SK-N-SH (cell line): ENCODE results near the gene ITGA6. TPM values are rescaled to one million over a fixed set of nuclear protein-coding genes. Genes with fewer than 3 reads are reported as not detected.

Source experiments
- CTCF ChIA-PET: fragments of 300-600, 350-600 bp; formaldehyde crosslinking; extraction: SDS; loops from one replicate; lab custom pipeline; 2021; lab: Yijun Ruan, JAX
- POLR2A ChIA-PET: fragments of 350-600 bp; sonication (Branson Sonifier 250); formaldehyde crosslinking; extraction: SDS; loops from one replicate; lab custom pipeline; 2020; ENCODE audit warnings: antibody characterized with exemption, inconsistent platforms; lab: Yijun Ruan, JAX
- DNase-seq: peaks from one replicate; pipeline ENCODE4 v3.0.0; 2012
- H2AFZ ChIP-seq: fragments of 200-600 bp; sonication (generic); 2 replicates; pipeline ENCODE4 v1.8.1; 2016; ENCODE audit warnings: antibody characterized with exemption, mild to moderate bottlenecking, low read depth
- H3F3A ChIP-seq: fragments of 200-600 bp; sonication (generic); replicated peaks from 2 replicates; pipeline ENCODE3; 2016; ENCODE audit warnings: antibody characterized with exemption, mild to moderate bottlenecking; ENCODE audit not compliant: insufficient read depth
- H3K27ac ChIP-seq, 2 experiments: fragments of 200-500 bp in 1 of 2; fragments of 200-600 bp in 1 of 2; sonication (Bioruptor generic) in 1 of 2; sonication (generic), shearing (Covaris generic) in 1 of 2; 2 replicates each; pipeline versions ENCODE4 v1.5.1 to v1.6.1; 2014 to 2016; ENCODE audit warnings: low read depth in 2 of 2, inconsistent platforms in 1 of 2, low read length in 1 of 2, mild to moderate bottlenecking in 1 of 2, mixed read lengths in 1 of 2
- H3K27me3 ChIP-seq: fragments of 200-600 bp; sonication (generic), shearing (Covaris generic); 2 replicates; pipeline ENCODE4 v1.6.1; 2016; ENCODE audit warnings: mixed run types; ENCODE audit not compliant: insufficient read depth
- H3K36me3 ChIP-seq, 2 experiments: fragments of 200-500 bp in 1 of 2; fragments of 200-600 bp in 1 of 2; sonication (Bioruptor generic) in 1 of 2; sonication (generic) in 1 of 2; replicated peaks in 1 of 2; 2 replicates each; pipeline versions ENCODE3 to v1.5.1; 2014 to 2016; ENCODE audit warnings: low read length in 1 of 2, mild to moderate bottlenecking in 1 of 2; ENCODE audit not compliant: insufficient read depth in 2 of 2, control insufficient read depth in 1 of 2
- H3K4me1 ChIP-seq, 2 experiments: fragments of 200-500 bp in 1 of 2; fragments of 200-600 bp in 1 of 2; sonication (Bioruptor generic) in 1 of 2; sonication (generic), shearing (Covaris generic) in 1 of 2; 2 replicates each; pipeline versions ENCODE4 v1.5.1 to v1.6.1; 2014 to 2016; ENCODE audit warnings: low read depth in 1 of 2, low read length in 1 of 2, mixed run types in 1 of 2; ENCODE audit not compliant: insufficient read depth in 2 of 2, control insufficient read depth in 1 of 2
- H3K4me2 ChIP-seq: fragments of 200-600 bp; sonication (generic), shearing (Covaris generic); 2 replicates; pipeline ENCODE4 v1.6.1; 2017; ENCODE audit warnings: mixed run types
- H3K4me3 ChIP-seq, 2 experiments: fragments of 200-500 bp in 1 of 2; fragments of 200-600 bp in 1 of 2; sonication (Bioruptor generic) in 1 of 2; sonication (generic), shearing (Covaris generic) in 1 of 2; 2 replicates each; pipeline versions ENCODE4 v1.5.1 to v1.8.1; 2014 to 2016; ENCODE audit warnings: low read depth in 2 of 2, inconsistent platforms in 1 of 2, low read length in 1 of 2, mild to moderate bottlenecking in 1 of 2, mixed read lengths in 1 of 2, moderate library complexity in 1 of 2
- H3K79me2 ChIP-seq: fragments of 200-600 bp; sonication (generic); 2 replicates; pipeline ENCODE4 v1.8.1; 2017; ENCODE audit warnings: mild to moderate bottlenecking; ENCODE audit not compliant: insufficient read depth
- H3K9ac ChIP-seq: fragments of 200-600 bp; sonication (generic); 2 replicates; pipeline ENCODE4 v1.6.1; 2017; ENCODE audit warnings: mixed run types
- H3K9me2 ChIP-seq: fragments of 200-600 bp; sonication (generic); 2 replicates; pipeline ENCODE4 v1.6.1; 2017; ENCODE audit warnings: mixed run types
- H3K9me3 ChIP-seq: fragments of 200-600 bp; sonication (generic); 2 replicates; pipeline ENCODE4 v1.6.1; 2017; ENCODE audit warnings: mixed run types, mild to moderate bottlenecking, moderate library complexity
- H4K20me1 ChIP-seq: fragments of 200-600 bp; sonication (generic); 2 replicates; pipeline ENCODE4 v1.6.1; 2017; ENCODE audit warnings: mild to moderate bottlenecking, mixed run types; ENCODE audit not compliant: insufficient read depth
- CHD2 ChIP-seq: fragments of 150-350 bp; IDR thresholded peaks from 2 replicates; pipeline ENCODE4 v1.6.1; 2018; ENCODE audit warnings: low read length; ENCODE audit not compliant: partially characterized antibody
- ELF1 ChIP-seq: IDR thresholded peaks from 2 replicates; pipeline ENCODE4 v1.4.0; 2012
- FOSL2 ChIP-seq: IDR thresholded peaks from 2 replicates; pipeline ENCODE4 v1.4.0; 2012; ENCODE audit warnings: low read depth, mild to moderate bottlenecking, moderate library complexity, borderline replicate concordance
- GABPA ChIP-seq: IDR thresholded peaks from 2 replicates; pipeline ENCODE4 v1.4.0; 2012; ENCODE audit warnings: low read depth, mild to moderate bottlenecking
- GATA2 ChIP-seq: sonication (generic); formaldehyde crosslinking; IDR thresholded peaks from 2 replicates; pipeline ENCODE4 v1.5.0; 2020; ENCODE audit warnings: mild to moderate bottlenecking, missing genetic modification reagents
- JUND ChIP-seq: IDR thresholded peaks from 2 replicates; pipeline ENCODE4 v1.4.0; 2012
- POLR2AphosphoS5 ChIP-seq: IDR thresholded peaks from 2 replicates; pipeline ENCODE4 v1.6.1; 2012; ENCODE audit warnings: low read depth, low read length
- RAD21 ChIP-seq: IDR thresholded peaks from 2 replicates; pipeline ENCODE4 v1.6.1; 2012; ENCODE audit warnings: mild to moderate bottlenecking, low read length
- RCOR1 ChIP-seq: fragments of 150-350 bp; IDR thresholded peaks from 2 replicates; pipeline ENCODE4 v1.6.1; 2017; ENCODE audit warnings: antibody characterized with exemption, low read length
- RXRA ChIP-seq: IDR thresholded peaks from 2 replicates; pipeline ENCODE4 v1.4.0; 2012; ENCODE audit warnings: low read depth, mild to moderate bottlenecking, borderline replicate concordance
- SIN3A ChIP-seq: IDR thresholded peaks from 2 replicates; pipeline ENCODE4 v1.6.1; 2012; ENCODE audit warnings: low read depth, mild to moderate bottlenecking, low read length, moderate library complexity, borderline replicate concordance
- SMC3 ChIP-seq: IDR thresholded peaks from 2 replicates; pipeline ENCODE4 v1.6.1; 2012; ENCODE audit warnings: low read depth, low read length, improper control_type of control experiment
- TAF1 ChIP-seq: IDR thresholded peaks from 2 replicates; pipeline ENCODE4 v1.6.1; 2012; ENCODE audit warnings: low read depth, mild to moderate bottlenecking, low read length, moderate library complexity, borderline replicate concordance
- TEAD4 ChIP-seq: IDR thresholded peaks from 2 replicates; pipeline ENCODE4 v1.4.0; 2012; ENCODE audit warnings: mild to moderate bottlenecking, borderline replicate concordance; ENCODE audit not compliant: insufficient read depth
- WGBS: methylation state at CpG from one replicate; pipeline ENCODE4 v1.1.6; 2017; ENCODE audit warnings: low lambda C conversion rate; 5-methylcytosine and 5-hydroxymethylcytosine counted together
- polyA plus RNA-seq, 3 experiments: library from polyadenylated mRNA; depleted of rRNA; stranded (reverse); fragments of >200 nt; gene quantifications; 2 replicates each; pipeline ENCODE4 v1.2.3, GENCODE V29; 2012
- TF ChIP-seq, protein P1 (sequence below): IDR thresholded peaks from 2 replicates; pipeline ENCODE4 v1.4.0; 2012; ENCODE audit warnings: low read depth, borderline replicate concordance
- TF ChIP-seq, protein P2 (sequence below): IDR thresholded peaks from 2 replicates; pipeline ENCODE4 v1.6.1; 2012; ENCODE audit warnings: mild to moderate bottlenecking, low read depth, low read length, moderate library complexity
- TF ChIP-seq, protein P3 (sequence below): IDR thresholded peaks from 2 replicates; pipeline ENCODE4; 2012
- TF ChIP-seq, protein P4 (sequence below): fragments of 200-600 bp; sonication (generic); IDR thresholded peaks from 2 replicates; pipeline ENCODE4 v1.6.1; 2017; ENCODE audit warnings: antibody characterized with exemption, mild to moderate bottlenecking, moderate library complexity

ITGA6 gene
- polyA plus RNA-seq, 1 of the 3 experiments (the other 2 are of a cell fraction), result 26.0 TPM

DNA sequence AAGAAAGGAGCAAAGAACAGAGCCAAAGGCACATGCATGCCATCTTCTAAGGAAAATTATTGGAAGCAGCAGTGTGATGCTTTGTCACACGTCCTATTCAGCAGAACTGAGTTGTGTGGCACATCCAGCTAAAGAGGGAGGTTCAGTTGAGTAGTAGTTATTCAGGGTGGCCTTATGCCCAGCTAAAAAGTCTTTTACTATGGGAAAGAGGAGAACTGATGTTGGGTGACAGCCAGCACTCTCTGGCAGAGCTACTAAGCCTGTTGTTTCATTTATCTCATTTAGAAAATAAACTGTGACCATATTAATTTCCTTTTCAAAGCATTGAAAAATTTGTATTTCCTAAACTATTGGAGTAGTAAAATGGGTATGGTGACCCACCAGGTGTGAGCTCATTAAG is 18.5 kb downstream of the ITGA6 start:
- Histone ChIP-seq H3K4me2 (peak overlapping the region; percentile 33; the same call in 1 of the 2 replicates), H3K79me2 (peaks cover 96% of the 10 kb centered on the region), H3K9ac (no peak overlapping the region), H3K9me2 (no peaks in the 10 kb centered on the region), H3K27ac (peak overlapping the region in 1 of 2 experiments; percentile 21; a peak in 1 of 4 replicates), H2AFZ (no peak overlapping the region), H3F3A (peaks cover 22% of the 10 kb centered on the region), H3K4me1 (peaks cover 3 to 35% of the 10 kb centered on the region in 2 experiments; a peak in 3 of 4 replicates), H3K36me3 (no peaks in the 10 kb centered on the region), H3K4me3 (no peak overlapping the region), H3K9me3 (no peaks in the 10 kb centered on the region), H4K20me1 (peaks cover 5% of the 10 kb centered on the region; the same call in 1 of the 2 replicates), H3K27me3 (no peaks in the 10 kb centered on the region)
- CTCF ChIA-PET, result interaction anchor here (0.6 to 4.6 kb wide), 8 partner anchors 16 to 740 kb away, joined by 3 to 34 read pairs (median 4); partner anchors contain the start of gene ITGA6
- POLR2A ChIA-PET, result no interaction called here
- no peak for TF ChIP-seq TEAD4
- WGBS, result 93% methylated on average over 1 of the region's 1 CpG
- no peak for DNase-seq

DNA sequence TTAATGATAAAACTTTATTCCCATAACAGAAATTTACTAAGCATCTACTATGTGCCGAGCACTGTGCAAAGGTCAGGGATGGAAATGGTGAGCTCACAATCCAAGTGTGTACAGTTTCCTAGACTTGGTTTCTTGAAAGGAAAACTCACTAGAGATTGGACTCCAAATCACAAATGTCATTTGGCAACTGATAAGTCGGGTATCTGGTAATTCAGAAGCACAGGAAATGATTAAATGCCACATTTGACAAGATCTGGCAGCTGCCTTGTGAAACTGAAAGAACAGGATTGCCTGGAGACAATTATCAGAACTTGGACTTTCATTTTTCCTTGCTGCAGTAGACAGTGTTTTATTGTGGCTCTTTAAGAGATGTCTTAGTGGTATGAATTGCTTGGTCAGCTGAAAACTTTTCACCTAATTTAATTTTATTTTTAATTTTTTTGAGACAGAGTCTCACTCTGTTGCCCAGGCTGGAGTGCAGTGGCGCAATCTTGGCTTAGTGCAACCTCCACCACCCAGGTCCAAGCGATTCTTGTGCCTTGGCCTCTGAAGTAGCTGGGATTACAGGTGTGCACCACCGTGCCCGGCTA is 19.2 kb downstream of the ITGA6 start:
- Histone ChIP-seq H3K4me3 (no peak overlapping the region), H3K36me3 (no peaks in the 10 kb centered on the region), H3K27ac (peak overlapping the region in 1 of 2 experiments; percentile 21; a peak in 1 of 4 replicates), H3K27me3 (no peaks in the 10 kb centered on the region), H3K4me1 (peaks cover 3 to 28% of the 10 kb centered on the region in 2 experiments; a peak in 3 of 4 replicates), H3K9me2 (no peaks in the 10 kb centered on the region), H4K20me1 (peaks cover 5% of the 10 kb centered on the region; the same call in 1 of the 2 replicates), H3K79me2 (peaks cover 96% of the 10 kb centered on the region), H3F3A (peaks cover 21% of the 10 kb centered on the region), H2AFZ (no peak overlapping the region), H3K9ac (no peak overlapping the region), H3K9me3 (no peaks in the 10 kb centered on the region), H3K4me2 (no peak overlapping the region)
- DNase-seq, result no peak
- ChIA-PET POLR2A (no interaction called here), CTCF (interaction anchor here (0.7 to 4.6 kb wide), 9 partner anchors 8 to 741 kb away, joined by 3 to 34 read pairs (median 4); partner anchors contain the start of gene ITGA6)
- WGBS, result 79% methylated on average over 6 of the region's 6 CpGs
- TF ChIP-seq, protein P1, sequence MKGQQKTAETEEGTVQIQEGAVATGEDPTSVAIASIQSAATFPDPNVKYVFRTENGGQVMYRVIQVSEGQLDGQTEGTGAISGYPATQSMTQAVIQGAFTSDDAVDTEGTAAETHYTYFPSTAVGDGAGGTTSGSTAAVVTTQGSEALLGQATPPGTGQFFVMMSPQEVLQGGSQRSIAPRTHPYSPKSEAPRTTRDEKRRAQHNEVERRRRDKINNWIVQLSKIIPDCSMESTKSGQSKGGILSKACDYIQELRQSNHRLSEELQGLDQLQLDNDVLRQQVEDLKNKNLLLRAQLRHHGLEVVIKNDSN, result no peak
- TF ChIP-seq RCOR1, result peak; percentile 30; the same call in 1 of the 2 replicates
- TF ChIP-seq POLR2AphosphoS5, result no peak
- no peak for TF ChIP-seq SIN3A
- no peak for TF ChIP-seq RAD21
- no peak for TF ChIP-seq JUND
- no peak for TF ChIP-seq ELF1
- no peak for TF ChIP-seq RXRA
- TF ChIP-seq, protein P2, sequence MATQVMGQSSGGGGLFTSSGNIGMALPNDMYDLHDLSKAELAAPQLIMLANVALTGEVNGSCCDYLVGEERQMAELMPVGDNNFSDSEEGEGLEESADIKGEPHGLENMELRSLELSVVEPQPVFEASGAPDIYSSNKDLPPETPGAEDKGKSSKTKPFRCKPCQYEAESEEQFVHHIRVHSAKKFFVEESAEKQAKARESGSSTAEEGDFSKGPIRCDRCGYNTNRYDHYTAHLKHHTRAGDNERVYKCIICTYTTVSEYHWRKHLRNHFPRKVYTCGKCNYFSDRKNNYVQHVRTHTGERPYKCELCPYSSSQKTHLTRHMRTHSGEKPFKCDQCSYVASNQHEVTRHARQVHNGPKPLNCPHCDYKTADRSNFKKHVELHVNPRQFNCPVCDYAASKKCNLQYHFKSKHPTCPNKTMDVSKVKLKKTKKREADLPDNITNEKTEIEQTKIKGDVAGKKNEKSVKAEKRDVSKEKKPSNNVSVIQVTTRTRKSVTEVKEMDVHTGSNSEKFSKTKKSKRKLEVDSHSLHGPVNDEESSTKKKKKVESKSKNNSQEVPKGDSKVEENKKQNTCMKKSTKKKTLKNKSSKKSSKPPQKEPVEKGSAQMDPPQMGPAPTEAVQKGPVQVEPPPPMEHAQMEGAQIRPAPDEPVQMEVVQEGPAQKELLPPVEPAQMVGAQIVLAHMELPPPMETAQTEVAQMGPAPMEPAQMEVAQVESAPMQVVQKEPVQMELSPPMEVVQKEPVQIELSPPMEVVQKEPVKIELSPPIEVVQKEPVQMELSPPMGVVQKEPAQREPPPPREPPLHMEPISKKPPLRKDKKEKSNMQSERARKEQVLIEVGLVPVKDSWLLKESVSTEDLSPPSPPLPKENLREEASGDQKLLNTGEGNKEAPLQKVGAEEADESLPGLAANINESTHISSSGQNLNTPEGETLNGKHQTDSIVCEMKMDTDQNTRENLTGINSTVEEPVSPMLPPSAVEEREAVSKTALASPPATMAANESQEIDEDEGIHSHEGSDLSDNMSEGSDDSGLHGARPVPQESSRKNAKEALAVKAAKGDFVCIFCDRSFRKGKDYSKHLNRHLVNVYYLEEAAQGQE, result no peak
- TF ChIP-seq, protein P3, sequence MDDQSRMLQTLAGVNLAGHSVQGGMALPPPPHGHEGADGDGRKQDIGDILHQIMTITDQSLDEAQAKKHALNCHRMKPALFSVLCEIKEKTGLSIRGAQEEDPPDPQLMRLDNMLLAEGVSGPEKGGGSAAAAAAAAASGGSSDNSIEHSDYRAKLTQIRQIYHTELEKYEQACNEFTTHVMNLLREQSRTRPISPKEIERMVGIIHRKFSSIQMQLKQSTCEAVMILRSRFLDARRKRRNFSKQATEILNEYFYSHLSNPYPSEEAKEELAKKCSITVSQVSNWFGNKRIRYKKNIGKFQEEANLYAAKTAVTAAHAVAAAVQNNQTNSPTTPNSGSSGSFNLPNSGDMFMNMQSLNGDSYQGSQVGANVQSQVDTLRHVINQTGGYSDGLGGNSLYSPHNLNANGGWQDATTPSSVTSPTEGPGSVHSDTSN, result peak; percentile 72
- TF ChIP-seq CHD2, result peak; percentile 17
- TF ChIP-seq TEAD4, result no peak
- TF ChIP-seq TAF1, result no peak
- TF ChIP-seq, protein P4, sequence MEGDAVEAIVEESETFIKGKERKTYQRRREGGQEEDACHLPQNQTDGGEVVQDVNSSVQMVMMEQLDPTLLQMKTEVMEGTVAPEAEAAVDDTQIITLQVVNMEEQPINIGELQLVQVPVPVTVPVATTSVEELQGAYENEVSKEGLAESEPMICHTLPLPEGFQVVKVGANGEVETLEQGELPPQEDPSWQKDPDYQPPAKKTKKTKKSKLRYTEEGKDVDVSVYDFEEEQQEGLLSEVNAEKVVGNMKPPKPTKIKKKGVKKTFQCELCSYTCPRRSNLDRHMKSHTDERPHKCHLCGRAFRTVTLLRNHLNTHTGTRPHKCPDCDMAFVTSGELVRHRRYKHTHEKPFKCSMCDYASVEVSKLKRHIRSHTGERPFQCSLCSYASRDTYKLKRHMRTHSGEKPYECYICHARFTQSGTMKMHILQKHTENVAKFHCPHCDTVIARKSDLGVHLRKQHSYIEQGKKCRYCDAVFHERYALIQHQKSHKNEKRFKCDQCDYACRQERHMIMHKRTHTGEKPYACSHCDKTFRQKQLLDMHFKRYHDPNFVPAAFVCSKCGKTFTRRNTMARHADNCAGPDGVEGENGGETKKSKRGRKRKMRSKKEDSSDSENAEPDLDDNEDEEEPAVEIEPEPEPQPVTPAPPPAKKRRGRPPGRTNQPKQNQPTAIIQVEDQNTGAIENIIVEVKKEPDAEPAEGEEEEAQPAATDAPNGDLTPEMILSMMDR, result no peak
- no peak for TF ChIP-seq SMC3
- no peak for TF ChIP-seq FOSL2
- TF ChIP-seq GABPA, result no peak
- TF ChIP-seq GATA2 (CRISPR knock-in tag), result 0 out of 2 replicates have a peak, but pooled peaks have one; percentile 23
